T-helper 2 cell treated with Interferon-gamma antibody and Interleukin-4, amounts not matched to agents 5 μg/mL and 100 μg/mL, for 36 hours (primary cell): Measurements from ENCODE around the gene COL25A1.

Source experiments
- DNase-seq: peaks from one replicate; pipeline ENCODE4 v3.0.0; 2021; ENCODE audit warnings: low spot score
- H3K27ac Mint-ChIP-seq: one replicate; pipeline ENCODE4 v1.8.0; 2021; ENCODE audit warnings: mild to moderate bottlenecking, mixed read lengths
- H3K27me3 Mint-ChIP-seq: one replicate; pipeline ENCODE4 v1.8.0; 2021; ENCODE audit warnings: low read depth, mixed read lengths
- H3K36me3 Mint-ChIP-seq: one replicate; pipeline ENCODE4 v1.8.0; 2021; ENCODE audit warnings: low read depth, mixed read lengths
- H3K4me1 Mint-ChIP-seq: one replicate; pipeline ENCODE4 v1.8.0; 2021; ENCODE audit warnings: low read depth, mixed read lengths
- H3K4me3 Mint-ChIP-seq: one replicate; pipeline ENCODE4 v1.8.0; 2022; ENCODE audit warnings: mild to moderate bottlenecking, moderate library complexity, mixed read lengths
- H3K9me3 Mint-ChIP-seq: one replicate; pipeline ENCODE4 v1.8.0; 2021; ENCODE audit warnings: mixed read lengths

Gene COL25A1

GRCh38 chr4:109303140-109303496 lies 660 bp upstream of the COL25A1 start:
- peaks cover 75% of the 10 kb centered on the region for H3K27me3 Mint-ChIP-seq
- H3K9me3 Mint-ChIP-seq = no peaks in the 10 kb centered on the region
- H3K4me1 Mint-ChIP-seq = peaks cover 8% of the 10 kb centered on the region
- H3K27ac Mint-ChIP-seq = no peak overlapping the region
- DNase-seq = no peak
- H3K4me3 Mint-ChIP-seq = peak overlapping the region; percentile 74
- no peaks in the 10 kb centered on the region for H3K36me3 Mint-ChIP-seq

GRCh38 chr4:109301651-109302360 lies 652 bp downstream of the COL25A1 start:
- peak overlapping the region; percentile 77 for H3K4me3 Mint-ChIP-seq
- no peaks in the 10 kb centered on the region for H3K36me3 Mint-ChIP-seq
- H3K27ac Mint-ChIP-seq = no peak overlapping the region
- DNase-seq = no peak
- H3K9me3 Mint-ChIP-seq = no peaks in the 10 kb centered on the region
- peaks cover 8% of the 10 kb centered on the region for H3K4me1 Mint-ChIP-seq
- peaks cover 71% of the 10 kb centered on the region for H3K27me3 Mint-ChIP-seq

GRCh38 chr4:109298279-109299010 lies 4.0 kb downstream of the COL25A1 start:
- H3K4me3 Mint-ChIP-seq = no peak overlapping the region
- H3K36me3 Mint-ChIP-seq = no peaks in the 10 kb centered on the region
- H3K27ac Mint-ChIP-seq = no peak overlapping the region
- peaks cover 8% of the 10 kb centered on the region for H3K4me1 Mint-ChIP-seq
- H3K27me3 Mint-ChIP-seq = peaks cover 68% of the 10 kb centered on the region
- no peak for DNase-seq
- no peaks in the 10 kb centered on the region for H3K9me3 Mint-ChIP-seq

GRCh38 chr4:109296527-109296926 lies 5.9 kb downstream of the COL25A1 start:
- peaks cover 60% of the 10 kb centered on the region for H3K27me3 Mint-ChIP-seq
- DNase-seq = no peak
- H3K4me3 Mint-ChIP-seq = no peak overlapping the region
- no peak overlapping the region for H3K27ac Mint-ChIP-seq
- H3K4me1 Mint-ChIP-seq = peaks cover 3% of the 10 kb centered on the region
- H3K9me3 Mint-ChIP-seq = no peaks in the 10 kb centered on the region
- H3K36me3 Mint-ChIP-seq = no peaks in the 10 kb centered on the region

- Mint-ChIP-seq H3K9me3 (no peaks in the 10 kb centered on the region), H3K36me3 (no peaks in the 10 kb centered on the region), H3K27ac (no peak overlapping the region), H3K4me1 (no peaks in the 10 kb centered on the region), H3K27me3 (peaks cover 50% of the 10 kb centered on the region), H3K4me3 (no peak overlapping the region)
- no peak for DNase-seq
Observed at GRCh38 chr4:109295081-109295480, 7.4 kb downstream of the COL25A1 start.

- H3K27me3 Mint-ChIP-seq = peaks cover 47% of the 10 kb centered on the region
- no peak overlapping the region for H3K4me3 Mint-ChIP-seq
- H3K9me3 Mint-ChIP-seq = no peaks in the 10 kb centered on the region
- H3K36me3 Mint-ChIP-seq = no peaks in the 10 kb centered on the region
- H3K4me1 Mint-ChIP-seq = no peaks in the 10 kb centered on the region
- H3K27ac Mint-ChIP-seq = no peak overlapping the region
- no peak for DNase-seq
Observed at GRCh38 chr4:109294468-109295020, 7.9 kb downstream of the COL25A1 start.

- no peaks in the 10 kb centered on the region for H3K4me1 Mint-ChIP-seq
- H3K9me3 Mint-ChIP-seq = no peaks in the 10 kb centered on the region
- H3K27me3 Mint-ChIP-seq = peaks cover 42% of the 10 kb centered on the region
- H3K27ac Mint-ChIP-seq = no peak overlapping the region
- H3K36me3 Mint-ChIP-seq = no peaks in the 10 kb centered on the region
- H3K4me3 Mint-ChIP-seq = no peak overlapping the region
- no peak for DNase-seq
Observed at GRCh38 chr4:109294006-109294405, 8.5 kb downstream of the COL25A1 start.

- H3K36me3 Mint-ChIP-seq = no peaks in the 10 kb centered on the region
- H3K9me3 Mint-ChIP-seq = no peaks in the 10 kb centered on the region
- peaks cover 31% of the 10 kb centered on the region for H3K27me3 Mint-ChIP-seq
- DNase-seq = no peak
- H3K4me3 Mint-ChIP-seq = no peak overlapping the region
- H3K27ac Mint-ChIP-seq = no peak overlapping the region
- H3K4me1 Mint-ChIP-seq = no peaks in the 10 kb centered on the region
Observed at GRCh38 chr4:109291707-109292238, 10.7 kb downstream of the COL25A1 start.

GRCh38 chr4:109290918-109291317 lies 11.5 kb downstream of the COL25A1 start:
- Mint-ChIP-seq H3K9me3 (no peaks in the 10 kb centered on the region), H3K4me1 (no peaks in the 10 kb centered on the region), H3K27me3 (peaks cover 23% of the 10 kb centered on the region), H3K36me3 (no peaks in the 10 kb centered on the region), H3K4me3 (no peak overlapping the region), H3K27ac (no peak overlapping the region)
- DNase-seq = no peak

GRCh38 chr4:109278594-109279031 lies 23.8 kb downstream of the COL25A1 start:
- H3K4me1 Mint-ChIP-seq = peaks cover 13% of the 10 kb centered on the region
- H3K4me3 Mint-ChIP-seq = no peak overlapping the region
- H3K9me3 Mint-ChIP-seq = no peaks in the 10 kb centered on the region
- no peaks in the 10 kb centered on the region for H3K36me3 Mint-ChIP-seq
- H3K27ac Mint-ChIP-seq = no peak overlapping the region
- H3K27me3 Mint-ChIP-seq = peaks cover 8% of the 10 kb centered on the region
- DNase-seq = no peak

- Mint-ChIP-seq H3K4me3 (no peak overlapping the region), H3K4me1 (peaks cover 13% of the 10 kb centered on the region), H3K9me3 (no peaks in the 10 kb centered on the region), H3K36me3 (no peaks in the 10 kb centered on the region), H3K27me3 (no peaks in the 10 kb centered on the region), H3K27ac (no peak overlapping the region)
- peak; percentile 10 for DNase-seq
Observed at GRCh38 chr4:109276482-109277095, 25.9 kb downstream of the COL25A1 start.

GRCh38 chr4:109275066-109275745 lies 27.3 kb downstream of the COL25A1 start:
- Mint-ChIP-seq H3K4me1 (peaks cover 13% of the 10 kb centered on the region), H3K36me3 (no peaks in the 10 kb centered on the region), H3K9me3 (no peaks in the 10 kb centered on the region), H3K27me3 (no peaks in the 10 kb centered on the region), H3K4me3 (no peak overlapping the region), H3K27ac (no peak overlapping the region)
- DNase-seq = no peak

- Mint-ChIP-seq H3K27me3 (peaks cover 10% of the 10 kb centered on the region), H3K4me3 (no peak overlapping the region), H3K4me1 (no peaks in the 10 kb centered on the region), H3K27ac (no peak overlapping the region), H3K9me3 (no peaks in the 10 kb centered on the region), H3K36me3 (no peaks in the 10 kb centered on the region)
- DNase-seq = no peak
Observed at GRCh38 chr4:109266891-109267290, 35.6 kb downstream of the COL25A1 start.
